Esophagus muscularis mucosa (tissue), 4 donors: Measurements from ENCODE around the gene ACVR2B. TPM values are rescaled to one million over a fixed set of nuclear protein-coding genes. Genes with fewer than 3 reads are reported as not detected.

ENCODE experiments used
- DNase-seq: peaks from one replicate; pipeline ENCODE4 v3.0.0-alpha.2; 2017; ENCODE audit errors: extremely low spot score
- H3K27ac ChIP-seq, 4 donors: fragments of 200-600 bp; sonication (generic); replicated peaks in 1 of 4; 1 replicate in 3 of 4; 2 replicates in 1 of 4; pipeline ENCODE4 v1.5.1; 2016 to 2019; ENCODE audit warnings: mild to moderate bottlenecking in 1 of 4
- H3K27me3 ChIP-seq, 4 donors: fragments of 200-600 bp; sonication (generic); one replicate each; pipeline versions ENCODE4 v1.5.1 to v1.6.0; 2016 to 2019
- H3K36me3 ChIP-seq, 4 donors: fragments of 200-600 bp; sonication (generic); one replicate each; pipeline ENCODE4 v1.5.1; 2016 to 2019
- H3K4me1 ChIP-seq, 4 donors: fragments of 200-600 bp; sonication (generic); one replicate each; pipeline ENCODE4 v1.5.1; 2016 to 2019
- H3K4me3 ChIP-seq, 4 donors: fragments of 200-600 bp; sonication (generic); 1 replicate in 2 of 4; 2 replicates in 2 of 4; pipeline ENCODE4 v1.5.1; 2016 to 2019; ENCODE audit warnings: mild to moderate bottlenecking in 4 of 4, moderate library complexity in 1 of 4
- H3K9me3 ChIP-seq, 4 donors: fragments of 200-600 bp; sonication (generic); 1 replicate in 3 of 4; 2 replicates in 1 of 4; pipeline ENCODE4 v1.5.1; 2016 to 2019
- CTCF ChIP-seq, 3 experiments: fragments of 200-600 bp in 2 of 3; fragments of 450-650 bp in 1 of 3; sonication (generic) in 2 of 3; IDR thresholded peaks; one replicate each; pipeline ENCODE4 v1.5.1; 2017 to 2019; ENCODE audit warnings: antibody characterized with exemption in 3 of 3, mild to moderate bottlenecking in 2 of 3, moderate library complexity in 1 of 3
- EP300 ChIP-seq: sonication (generic); formaldehyde crosslinking; IDR thresholded peaks from one replicate; pipeline ENCODE4 v1.6.1; 2017; ENCODE audit warnings: antibody characterized with exemption
- POLR2A ChIP-seq: fragments of 450-650 bp; IDR thresholded peaks from one replicate; pipeline ENCODE4 v1.6.1; 2017; ENCODE audit warnings: antibody characterized with exemption, moderate library complexity, mild to moderate bottlenecking, low read depth
- POLR2AphosphoS5 ChIP-seq, 2 donors: sonication (generic); formaldehyde crosslinking; IDR thresholded peaks; one replicate each; pipeline ENCODE4 v1.6.1; 2017; ENCODE audit warnings: antibody characterized with exemption in 2 of 2
- WGBS: methylation state at CpG from one replicate; pipeline ENCODE4 v1.1.5; 2018; 5-methylcytosine and 5-hydroxymethylcytosine counted together
- intact Hi-C: fragments of 100-400 bp; cut with DNase I; formaldehyde crosslinking; loops from one replicate; pipeline ENCODE4 v1.15.1; 2023
- total RNA-seq, 4 donors: library from RNA; depleted of rRNA; stranded (reverse); fragments of >200 nt; gene quantifications; one replicate each; pipeline versions ENCODE4 v1.1.0 to v1.2.1, GENCODE V29; 2016

ACVR2B gene
- total RNA-seq, 4 donors from 2014 or later: 3.8 to 9.8 (median 5.9) TPM

- peaks cover 0 to 6% (median 0%) of the 10 kb centered on the region in 4 donors for H3K4me1 ChIP-seq
- 79% methylated on average over 5 of the region's 13 CpGs for WGBS
- no peaks in the 10 kb centered on the region for H3K9me3 ChIP-seq
- H3K36me3 ChIP-seq: peaks cover 0 to 36% (median 6%) of the 10 kb centered on the region in 4 donors
- no peak overlapping the region for H3K27ac ChIP-seq
- TF ChIP-seq EP300 (no peak), CTCF (IDR thresholded peaks at IDR 0.05) (no peak), POLR2A (no peak), POLR2AphosphoS5 (IDR thresholded peaks at IDR 0.05) (no peak)
- no peaks in the 10 kb centered on the region for H3K27me3 ChIP-seq
- peak; percentile 64 for DNase-seq
- no peak overlapping the region for H3K4me3 ChIP-seq
- intact Hi-C loops: no loop called here
Observed at GRCh38 chr3:38533285-38533976, 79.7 kb downstream of the ACVR2B start.

GRCh38 chr3:38534180-38534579, 80.5 kb downstream of the ACVR2B start:
- DNase-seq: peak; percentile 26
- no peaks in the 10 kb centered on the region for H3K27me3 ChIP-seq
- H3K4me1 ChIP-seq: peaks cover 0 to 14% (median 0%) of the 10 kb centered on the region in 4 donors
- intact Hi-C loops: no loop called here
- H3K9me3 ChIP-seq: no peaks in the 10 kb centered on the region
- TF ChIP-seq CTCF (IDR thresholded peaks at IDR 0.05) (no peak), POLR2A (no peak), EP300 (no peak), POLR2AphosphoS5 (IDR thresholded peaks at IDR 0.05) (no peak)
- peaks cover 0 to 35% (median 6%) of the 10 kb centered on the region in 4 donors for H3K36me3 ChIP-seq
- H3K4me3 ChIP-seq: no peak overlapping the region
- WGBS: 88% methylated on average over 2 of the region's 2 CpGs
- no peak overlapping the region for H3K27ac ChIP-seq

- Histone ChIP-seq H3K9me3 (no peaks in the 10 kb centered on the region), H3K36me3 (peaks cover 0 to 35% (median 6%) of the 10 kb centered on the region in 4 donors), H3K4me1 (peaks cover 0 to 18% (median 0%) of the 10 kb centered on the region in 4 donors), H3K4me3 (no peak overlapping the region), H3K27ac (no peak overlapping the region), H3K27me3 (no peaks in the 10 kb centered on the region)
- WGBS: 98% methylated on average over 7 of the region's 7 CpGs
- intact Hi-C loops: no loop called here
- TF ChIP-seq EP300 (no peak), POLR2A (no peak), CTCF (IDR thresholded peaks at IDR 0.05) (no peak), POLR2AphosphoS5 (IDR thresholded peaks at IDR 0.05) (no peak)
- no peak for DNase-seq
Observed at GRCh38 chr3:38534604-38535003, 80.9 kb downstream of the ACVR2B start.

GRCh38 chr3:38536671-38537070, 83.0 kb downstream of the ACVR2B start:
- peaks cover 0 to 26% (median 0%) of the 10 kb centered on the region in 4 donors for H3K4me1 ChIP-seq
- intact Hi-C loops: no loop called here
- no peaks in the 10 kb centered on the region for H3K9me3 ChIP-seq
- H3K27ac ChIP-seq: no peak overlapping the region
- TF ChIP-seq EP300 (no peak), POLR2AphosphoS5 (IDR thresholded peaks at IDR 0.05) (no peak), CTCF (IDR thresholded peaks at IDR 0.05) (no peak), POLR2A (no peak)
- WGBS: 90% methylated on average over 3 of the region's 3 CpGs
- H3K27me3 ChIP-seq: no peaks in the 10 kb centered on the region
- peaks cover 0 to 35% (median 6%) of the 10 kb centered on the region in 4 donors for H3K36me3 ChIP-seq
- no peak for DNase-seq
- no peak overlapping the region for H3K4me3 ChIP-seq
